Loucy (cell line): ENCODE data around the gene ASH1L.

Experiments used
- CTCF ChIP-seq: fragments of 200-600 bp; sonication (generic); conservative IDR thresholded peaks from 2 replicates; pipeline ENCODE4 v1.5.1; 2014; ENCODE audit warnings: mild to moderate bottlenecking, antibody characterized with exemption, low read length
- EZH2phosphoT487 ChIP-seq: fragments of 200-600 bp; IDR thresholded peaks from 2 replicates; pipeline ENCODE4 v1.6.1; 2018; ENCODE audit warnings: antibody characterized with exemption, mild to moderate bottlenecking, moderate library complexity, borderline replicate concordance

GRCh38 chr1:155591770-155592169, 29.2 kb upstream of the ASH1L start:
- TF ChIP-seq CTCF = peak; percentile 61
- TF ChIP-seq EZH2phosphoT487 = no peak
